LNCAP (cell line): ENCODE data around the gene ZIM2.

ENCODE experiments used
- TF ChIP-seq, protein P1 (sequence below): fragments of 450-650 bp; IDR thresholded peaks from 2 replicates; pipeline ENCODE4 v1.5.1; 2017; ENCODE audit warnings: mild to moderate bottlenecking

Gene ZIM2

DNA sequence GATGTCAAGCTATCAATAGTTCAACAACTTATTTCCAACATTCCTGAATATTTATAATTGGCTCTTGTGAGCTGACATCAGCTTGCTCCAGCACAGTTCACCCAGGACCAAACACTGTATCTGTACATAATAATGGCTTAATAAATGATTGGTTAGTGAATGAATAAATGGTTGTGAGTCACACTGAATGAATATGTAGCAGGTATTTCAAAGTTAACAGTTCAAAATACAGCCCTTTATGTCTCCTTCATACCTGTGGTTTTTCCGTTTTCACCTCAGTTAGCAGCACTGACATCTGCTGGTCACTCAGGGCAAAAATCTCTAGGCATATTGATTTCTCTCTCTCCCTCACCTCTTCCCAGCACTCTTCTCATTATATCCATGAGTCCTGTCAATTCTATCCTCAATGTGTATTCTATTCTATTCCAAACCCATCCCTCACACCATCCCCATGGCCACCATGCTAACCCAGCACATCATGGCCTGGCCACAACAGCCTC is 76.3 kb downstream of the ZIM2 start:
- TF ChIP-seq, protein P1, sequence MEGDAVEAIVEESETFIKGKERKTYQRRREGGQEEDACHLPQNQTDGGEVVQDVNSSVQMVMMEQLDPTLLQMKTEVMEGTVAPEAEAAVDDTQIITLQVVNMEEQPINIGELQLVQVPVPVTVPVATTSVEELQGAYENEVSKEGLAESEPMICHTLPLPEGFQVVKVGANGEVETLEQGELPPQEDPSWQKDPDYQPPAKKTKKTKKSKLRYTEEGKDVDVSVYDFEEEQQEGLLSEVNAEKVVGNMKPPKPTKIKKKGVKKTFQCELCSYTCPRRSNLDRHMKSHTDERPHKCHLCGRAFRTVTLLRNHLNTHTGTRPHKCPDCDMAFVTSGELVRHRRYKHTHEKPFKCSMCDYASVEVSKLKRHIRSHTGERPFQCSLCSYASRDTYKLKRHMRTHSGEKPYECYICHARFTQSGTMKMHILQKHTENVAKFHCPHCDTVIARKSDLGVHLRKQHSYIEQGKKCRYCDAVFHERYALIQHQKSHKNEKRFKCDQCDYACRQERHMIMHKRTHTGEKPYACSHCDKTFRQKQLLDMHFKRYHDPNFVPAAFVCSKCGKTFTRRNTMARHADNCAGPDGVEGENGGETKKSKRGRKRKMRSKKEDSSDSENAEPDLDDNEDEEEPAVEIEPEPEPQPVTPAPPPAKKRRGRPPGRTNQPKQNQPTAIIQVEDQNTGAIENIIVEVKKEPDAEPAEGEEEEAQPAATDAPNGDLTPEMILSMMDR: no peak

DNA sequence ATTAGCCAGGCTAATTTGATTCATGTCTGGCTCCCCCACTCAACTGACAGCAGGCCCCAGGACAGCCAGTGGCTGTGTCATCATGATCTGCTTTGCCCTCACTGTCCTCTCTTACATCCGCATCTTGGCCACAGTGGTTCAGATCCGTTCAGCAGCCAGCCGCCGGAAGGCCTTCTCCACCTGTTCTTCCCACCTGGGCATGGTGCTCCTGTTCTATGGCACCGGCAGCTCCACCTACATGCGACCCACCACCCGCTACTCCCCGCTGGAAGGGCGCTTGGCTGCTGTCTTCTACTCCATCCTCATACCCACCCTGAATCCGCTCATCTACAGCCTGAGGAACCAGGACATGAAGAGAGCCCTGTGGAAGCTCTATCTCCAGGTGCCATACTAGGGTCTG is 79.7 kb downstream of the ZIM2 start:
- TF ChIP-seq, protein P1: no peak

DNA sequence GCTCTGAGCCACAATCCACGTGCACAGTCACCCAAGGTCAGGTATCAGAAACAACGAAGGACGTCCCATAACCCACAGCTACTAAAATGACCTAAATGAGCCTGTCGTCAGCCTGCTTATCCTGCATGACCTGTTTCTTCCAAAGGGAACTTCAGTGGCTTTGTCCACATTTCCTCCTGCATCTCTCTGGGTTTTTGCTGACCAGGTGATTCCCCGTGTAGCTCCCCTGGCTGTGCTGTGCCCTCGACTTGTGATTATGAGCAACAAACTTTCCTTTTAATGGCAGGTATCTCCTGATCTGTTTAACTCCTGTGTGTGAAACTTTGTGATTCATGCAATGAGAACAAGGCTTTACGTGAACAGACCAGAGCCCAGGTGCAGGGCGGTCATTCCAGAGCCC is 81.0 kb downstream of the ZIM2 start:
- TF ChIP-seq, protein P1: no peak

DNA sequence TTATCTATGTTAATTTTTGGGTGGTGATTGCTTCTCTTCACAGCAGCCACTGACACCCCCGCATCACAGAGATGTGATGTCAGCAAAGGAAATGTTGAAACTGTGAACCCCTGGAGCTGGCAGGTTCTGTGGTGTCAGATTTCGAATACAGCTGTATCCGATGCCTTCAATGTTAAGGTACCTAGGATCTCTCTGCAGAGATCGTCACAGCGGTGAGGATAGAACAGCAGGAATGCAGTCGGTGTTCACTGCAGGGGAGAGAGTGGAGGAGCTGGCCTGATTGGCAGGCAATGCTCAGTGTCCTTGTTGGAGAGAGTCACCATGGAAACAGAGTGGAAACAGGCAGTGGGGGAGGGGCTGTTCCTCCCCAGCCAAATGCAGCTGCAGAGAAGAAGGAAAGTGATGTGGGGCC is 89.4 kb downstream of the ZIM2 start:
- TF ChIP-seq, protein P1: no peak

DNA sequence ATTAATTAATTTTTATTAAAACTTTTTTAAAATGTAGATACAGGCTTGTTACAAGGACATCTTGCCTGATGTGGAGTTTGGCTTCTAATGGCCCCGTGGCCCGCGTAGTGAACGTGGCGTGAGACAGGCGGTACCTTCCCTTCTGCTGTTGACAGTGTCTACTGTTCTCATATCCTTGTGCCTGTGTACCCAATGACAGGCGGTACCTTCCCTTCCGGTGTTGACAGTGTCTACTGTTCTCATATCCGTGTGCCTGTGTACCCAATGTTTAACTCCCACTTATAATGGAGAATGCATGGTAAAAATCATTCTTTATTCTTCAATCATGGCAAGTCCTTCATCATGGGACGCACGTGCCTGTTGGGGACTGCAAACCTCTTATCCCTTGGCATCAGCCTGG is 89.9 kb downstream of the ZIM2 start:
- TF ChIP-seq, protein P1: no peak

DNA sequence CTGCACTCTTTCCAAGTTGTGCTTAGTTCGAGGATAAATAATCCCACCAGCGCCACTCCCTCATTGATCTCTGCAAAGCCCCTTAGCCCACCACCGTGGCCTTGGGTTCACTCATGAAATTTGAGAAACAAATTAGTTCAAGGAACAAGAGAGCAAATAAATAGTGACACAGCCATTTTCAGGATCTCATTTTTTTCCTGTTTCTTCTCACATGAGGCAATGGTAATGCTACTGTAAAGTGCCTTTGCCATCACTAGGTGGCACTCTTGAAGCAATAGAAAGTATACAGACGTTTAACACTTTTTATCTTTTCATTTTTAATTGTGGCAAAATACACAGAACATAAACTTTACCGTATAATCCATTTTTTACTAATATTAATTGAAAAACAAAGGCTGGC is 92.1 kb downstream of the ZIM2 start:
- TF ChIP-seq, protein P1: peak; percentile 65

DNA sequence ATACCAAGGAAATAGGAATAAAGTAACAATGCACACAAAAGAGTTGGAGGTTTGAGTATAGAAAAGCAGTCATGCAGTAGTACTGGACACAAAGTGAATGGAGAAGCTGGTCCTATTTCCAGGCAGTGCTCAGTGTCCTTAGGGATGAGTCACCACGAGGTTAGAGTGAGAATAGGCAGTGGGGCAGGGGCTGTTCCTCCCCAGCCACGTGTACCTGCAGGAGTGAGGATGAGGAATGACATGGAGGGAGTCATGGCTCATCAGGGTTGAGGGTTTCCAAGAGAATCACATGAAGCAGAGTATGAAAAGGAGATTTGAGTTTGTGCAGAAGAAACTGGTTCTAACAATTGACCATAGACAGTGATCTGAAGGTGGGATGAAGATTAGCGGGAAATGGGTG is 94.2 kb downstream of the ZIM2 start:
- TF ChIP-seq, protein P1: no peak

DNA sequence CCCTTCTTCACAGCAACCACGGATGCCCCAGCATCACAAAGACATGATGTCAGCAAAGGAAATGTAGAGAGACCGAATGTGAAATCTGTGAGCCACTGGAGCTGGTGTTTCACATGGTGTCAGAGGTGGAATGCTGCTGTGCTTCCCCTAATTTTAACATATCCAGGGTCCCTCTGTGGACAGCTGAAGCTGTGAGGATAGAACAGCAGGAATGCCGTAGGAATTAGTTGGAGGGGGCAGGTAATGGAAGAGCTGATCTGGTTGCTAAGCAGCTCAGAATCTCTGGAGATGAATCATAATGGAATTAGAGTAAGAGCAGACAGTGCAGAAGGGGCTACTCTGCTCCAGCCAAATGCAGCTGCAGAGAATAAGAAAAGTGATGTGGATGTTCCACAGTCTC is 100.0 kb downstream of the ZIM2 start:
- TF ChIP-seq, protein P1: no peak
